Stimulated activated CD8-positive, alpha-beta memory T cell treated with anti-CD3 and anti-CD28 coated beads, Interleukin-12 subunit alpha, Interleukin-12 subunit beta, amount 100 ng/mL, for 1 hour (primary cell): ENCODE data around the gene SEPTIN10.

Experiments used
- DNase-seq: peaks from one replicate; pipeline ENCODE4 v3.0.0-alpha.2; 2020; ENCODE audit warnings: low read depth

Gene SEPTIN10

GRCh38 chr2:109497911-109498870 lies 115.6 kb downstream of the SEPTIN10 start:
- DNase-seq = no peak

GRCh38 chr2:109497463-109497862 lies 116.3 kb downstream of the SEPTIN10 start:
- no peak for DNase-seq

- no peak for DNase-seq
These were observed 119.4 kb downstream of the SEPTIN10 start for GRCh38 chr2:109494351-109494750.

- no peak for DNase-seq
These were observed 120.4 kb downstream of the SEPTIN10 start for GRCh38 chr2:109493176-109493935.
